GM18861 (cell line): Measurements from ENCODE around the gene FCAMR.

Experiments used
- ATAC-seq: cut with Tn5 transposase; IDR thresholded peaks from one replicate; pipeline ENCODE4 v1.9.1; 2021; ENCODE audit not compliant: unreplicated experiment

FCAMR gene

GRCh38 chr1:206998816-206999215 is 28.6 kb upstream of the FCAMR start:
- ATAC-seq: no peak

- ATAC-seq: no peak
Measured at GRCh38 chr1:206992790-206993189, 22.5 kb upstream of the FCAMR start.

- no peak for ATAC-seq
Measured at GRCh38 chr1:206987873-206988272, 17.6 kb upstream of the FCAMR start.

GRCh38 chr1:206986885-206987284 is 16.6 kb upstream of the FCAMR start:
- ATAC-seq: no peak

GRCh38 chr1:206986402-206986801 is 16.1 kb upstream of the FCAMR start:
- no peak for ATAC-seq

GRCh38 chr1:206985162-206985749 is 15.0 kb upstream of the FCAMR start:
- no peak for ATAC-seq

- no peak for ATAC-seq
Measured at GRCh38 chr1:206982216-206982615, 12.0 kb upstream of the FCAMR start.

- no peak for ATAC-seq
Measured at GRCh38 chr1:206979379-206980043, 9.3 kb upstream of the FCAMR start.

GRCh38 chr1:206978259-206978658 is 8.0 kb upstream of the FCAMR start:
- no peak for ATAC-seq

GRCh38 chr1:206975306-206975705 is 5.0 kb upstream of the FCAMR start:
- no peak for ATAC-seq

- ATAC-seq: no peak
Measured at GRCh38 chr1:206974140-206974539, 3.9 kb upstream of the FCAMR start.

- no peak for ATAC-seq
Measured at GRCh38 chr1:206972728-206973127, 2.5 kb upstream of the FCAMR start.

GRCh38 chr1:206971029-206971655 is 882 bp upstream of the FCAMR start:
- no peak for ATAC-seq

- no peak for ATAC-seq
Measured at GRCh38 chr1:206969090-206969489, 1.2 kb downstream of the FCAMR start.

GRCh38 chr1:206967096-206967849 is 3.0 kb downstream of the FCAMR start:
- ATAC-seq: peak; percentile 63

- ATAC-seq: no peak
Measured at GRCh38 chr1:206965781-206966180, 4.5 kb downstream of the FCAMR start.

GRCh38 chr1:206963740-206964139 is 6.5 kb downstream of the FCAMR start:
- no peak for ATAC-seq

- no peak for ATAC-seq
Measured at GRCh38 chr1:206963119-206963712, 7.0 kb downstream of the FCAMR start.

GRCh38 chr1:206962272-206962671 is 8.0 kb downstream of the FCAMR start:
- ATAC-seq: no peak

- no peak for ATAC-seq
Measured at GRCh38 chr1:206961668-206962067, 8.6 kb downstream of the FCAMR start.

GRCh38 chr1:206960676-206961386 is 9.4 kb downstream of the FCAMR start:
- ATAC-seq: no peak
